ENCODE data around the gene BCAP31.
A peak's percentile ranks its signal among the peaks of the same experiment; 100 is the strongest.

- TF ChIP-seq, protein P1, sequence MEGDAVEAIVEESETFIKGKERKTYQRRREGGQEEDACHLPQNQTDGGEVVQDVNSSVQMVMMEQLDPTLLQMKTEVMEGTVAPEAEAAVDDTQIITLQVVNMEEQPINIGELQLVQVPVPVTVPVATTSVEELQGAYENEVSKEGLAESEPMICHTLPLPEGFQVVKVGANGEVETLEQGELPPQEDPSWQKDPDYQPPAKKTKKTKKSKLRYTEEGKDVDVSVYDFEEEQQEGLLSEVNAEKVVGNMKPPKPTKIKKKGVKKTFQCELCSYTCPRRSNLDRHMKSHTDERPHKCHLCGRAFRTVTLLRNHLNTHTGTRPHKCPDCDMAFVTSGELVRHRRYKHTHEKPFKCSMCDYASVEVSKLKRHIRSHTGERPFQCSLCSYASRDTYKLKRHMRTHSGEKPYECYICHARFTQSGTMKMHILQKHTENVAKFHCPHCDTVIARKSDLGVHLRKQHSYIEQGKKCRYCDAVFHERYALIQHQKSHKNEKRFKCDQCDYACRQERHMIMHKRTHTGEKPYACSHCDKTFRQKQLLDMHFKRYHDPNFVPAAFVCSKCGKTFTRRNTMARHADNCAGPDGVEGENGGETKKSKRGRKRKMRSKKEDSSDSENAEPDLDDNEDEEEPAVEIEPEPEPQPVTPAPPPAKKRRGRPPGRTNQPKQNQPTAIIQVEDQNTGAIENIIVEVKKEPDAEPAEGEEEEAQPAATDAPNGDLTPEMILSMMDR (IDR thresholded peaks at IDR 0.05), result peak in 1 of 4 experiments; percentile 40
- TF ChIP-seq POLR2A (IDR thresholded peaks at IDR 0.05), result no peak
These were observed 36.8 kb downstream of the BCAP31 start, which contains the start of gene SLC6A8 for GRCh38 chrX:153687121-153688039.

Measured in sigmoid colon (tissue), 3 donors.